Measurements from ENCODE around the gene MAD1L1.

MAD1L1 gene

DNA sequence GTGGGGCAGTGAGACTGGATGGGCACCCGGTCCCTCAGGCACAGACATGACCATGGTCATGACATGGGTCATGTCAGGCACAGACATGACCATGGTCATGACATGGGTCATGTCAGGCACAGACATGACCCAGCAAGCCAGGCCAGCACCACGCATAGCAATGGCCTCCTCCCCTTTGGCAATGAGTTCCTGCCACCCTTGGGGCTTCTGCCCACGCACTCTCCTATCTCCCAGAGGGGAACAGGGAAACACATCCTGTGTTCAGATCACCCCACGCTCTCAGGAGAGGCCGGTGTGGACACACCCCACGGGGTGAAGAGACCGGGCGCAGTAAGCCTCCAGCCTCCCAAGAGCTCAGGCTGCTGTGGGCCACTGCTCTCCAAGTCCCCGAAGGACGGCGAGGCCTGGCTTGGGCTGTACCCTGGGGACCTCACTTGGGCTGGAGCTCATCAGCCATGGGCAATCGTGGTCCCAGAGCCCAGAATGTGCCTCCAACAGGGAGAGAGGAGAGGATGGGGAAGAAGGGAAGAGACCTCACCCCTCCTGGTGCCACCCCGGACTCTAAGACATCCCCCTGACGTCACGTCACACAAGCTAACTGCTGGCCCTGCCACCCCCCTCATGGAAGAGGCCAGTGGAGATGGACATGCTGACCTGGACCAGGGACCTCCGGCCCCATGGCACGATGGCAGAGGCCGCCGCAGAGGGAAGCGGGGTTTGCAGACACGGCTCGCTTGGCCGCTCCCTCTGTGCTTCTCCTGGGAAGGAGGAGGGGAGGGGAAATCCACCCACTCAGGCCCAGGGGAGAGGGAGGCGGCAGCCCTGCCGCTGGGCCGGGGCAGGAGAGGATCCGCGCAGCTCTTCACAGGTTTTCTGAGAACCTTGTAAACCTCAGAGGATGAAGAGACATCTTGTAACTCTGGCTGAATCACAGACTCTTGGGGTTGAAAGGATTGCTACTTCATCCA lies 293.0 kb downstream of the MAD1L1 start:
- in situ Hi-C loops (cut with HindIII; ENCODE audit: low sequenced_read_pairs), result no loop called here
- no peak for DNase-seq (ENCODE audit: low read depth)
- TF ChIP-seq CTCF (IDR thresholded peaks at IDR 0.05; ENCODE audit: low read depth, low read length, missing control alignments), result no peak
- H3K4me3 ChIP-seq (ENCODE audit: low read depth, low read length), result no peak overlapping the region

DNA sequence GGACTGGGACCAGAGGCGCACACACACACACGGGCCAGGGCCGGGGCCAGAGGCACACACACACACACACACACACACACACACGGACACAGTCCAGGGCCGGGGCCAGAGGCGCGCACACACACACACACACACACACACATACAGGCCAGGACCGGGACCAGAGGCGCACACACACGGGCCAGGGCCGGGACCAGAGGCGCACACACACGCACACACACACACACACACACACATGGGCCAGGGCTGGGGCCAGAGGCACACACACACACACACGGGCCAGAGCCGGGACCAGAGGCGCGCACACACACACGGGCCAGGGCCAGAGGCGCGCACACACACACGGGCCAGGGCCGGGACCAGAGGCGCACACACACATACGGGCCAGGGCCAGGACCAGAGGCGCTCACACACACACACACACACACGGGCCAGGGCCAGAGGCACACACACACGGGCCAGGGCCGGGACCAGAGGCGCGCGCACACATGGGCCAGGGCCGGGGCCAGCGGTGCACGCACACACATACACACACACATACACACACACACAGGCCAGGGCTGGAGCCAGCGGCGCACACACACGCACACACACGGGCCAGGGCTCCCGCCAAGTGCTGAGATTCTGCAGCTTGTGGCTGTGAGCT lies 293.8 kb downstream of the MAD1L1 start:
- TF ChIP-seq CTCF (IDR thresholded peaks at IDR 0.05; ENCODE audit: low read depth, low read length, missing control alignments), result no peak
- no peak for DNase-seq (ENCODE audit: low read depth)
- in situ Hi-C loops (cut with HindIII; ENCODE audit: low sequenced_read_pairs), result no loop called here
- H3K4me3 ChIP-seq (ENCODE audit: low read depth, low read length), result no peak overlapping the region

DNA sequence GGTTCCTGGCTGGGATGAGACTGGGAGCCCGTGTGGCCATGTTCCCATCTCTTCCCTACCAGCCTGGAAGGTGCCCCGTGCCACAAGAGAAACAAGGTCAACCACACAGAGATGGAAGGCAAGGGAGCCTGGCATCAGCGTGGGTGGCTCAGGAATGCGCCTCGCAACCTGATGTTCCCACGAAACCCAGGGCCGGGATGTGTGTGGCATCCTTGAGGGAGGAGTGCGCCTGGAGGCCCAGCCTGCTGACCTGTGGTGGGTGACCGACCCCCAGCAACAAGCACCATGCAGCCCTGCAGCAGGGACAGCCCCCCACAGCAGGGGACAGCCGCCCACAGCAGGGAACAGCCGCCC lies 295.5 kb downstream of the MAD1L1 start:
- H3K4me3 ChIP-seq (ENCODE audit: low read depth, low read length), result no peak overlapping the region
- in situ Hi-C loops (cut with HindIII; ENCODE audit: low sequenced_read_pairs), result no loop called here
- TF ChIP-seq CTCF (IDR thresholded peaks at IDR 0.05; ENCODE audit: low read depth, low read length, missing control alignments), result no peak
- no peak for DNase-seq (ENCODE audit: low read depth)

GRCh38 chr7:1936531-1937251 lies 296.1 kb downstream of the MAD1L1 start:
- TF ChIP-seq CTCF (IDR thresholded peaks at IDR 0.05; ENCODE audit: low read depth, low read length, missing control alignments), result no peak
- H3K4me3 ChIP-seq (ENCODE audit: low read depth, low read length), result no peak overlapping the region
- no peak for DNase-seq (ENCODE audit: low read depth)
- in situ Hi-C loops (cut with HindIII; ENCODE audit: low sequenced_read_pairs), result no loop called here

- DNase-seq (ENCODE audit: low read depth), result no peak
- H3K4me3 ChIP-seq (ENCODE audit: low read depth, low read length), result no peak overlapping the region
- TF ChIP-seq CTCF (IDR thresholded peaks at IDR 0.05; ENCODE audit: low read depth, low read length, missing control alignments), result no peak
- in situ Hi-C loops (cut with HindIII; ENCODE audit: low sequenced_read_pairs), result no loop called here
Measured at GRCh38 chr7:1936006-1936310, 296.8 kb downstream of the MAD1L1 start.

DNA sequence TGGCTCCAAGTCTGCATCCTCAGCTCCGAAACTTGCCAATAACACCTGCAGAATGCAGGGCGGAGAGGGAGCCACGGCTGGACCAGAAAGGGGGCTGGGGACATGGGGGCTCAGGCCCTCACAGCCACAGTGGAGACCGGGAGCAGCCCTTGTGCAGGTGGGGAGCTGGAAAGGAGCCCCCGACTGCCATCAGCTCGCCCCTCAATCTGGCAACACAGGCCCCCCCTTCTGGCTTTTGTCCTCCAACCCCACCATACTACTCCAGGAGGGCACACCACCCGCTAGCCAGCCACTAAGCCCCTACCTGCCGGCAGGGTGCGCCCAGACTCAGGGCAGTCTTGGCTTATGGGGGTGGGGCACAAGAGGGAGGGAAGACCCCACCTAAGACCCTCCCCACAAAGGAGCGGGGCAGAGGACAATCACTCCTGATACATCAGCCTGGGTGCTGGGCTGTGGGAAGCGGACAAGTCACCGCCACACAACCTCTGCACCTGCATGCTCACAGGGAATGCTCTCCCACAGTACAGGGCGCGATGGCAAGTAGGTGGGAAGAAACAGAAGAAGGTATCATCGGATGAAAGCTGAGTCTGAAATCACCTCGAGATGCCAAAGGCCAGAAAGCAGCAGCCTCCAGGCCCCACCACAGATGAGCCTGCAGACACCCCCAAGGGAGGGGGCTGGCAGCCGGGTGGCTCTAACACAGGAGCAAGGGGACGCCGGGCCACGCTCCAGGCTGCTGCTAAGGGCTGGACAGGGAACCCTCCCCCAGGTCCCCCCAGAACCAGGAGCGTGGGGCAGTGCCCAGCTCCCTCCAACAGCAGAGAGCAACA lies 297.4 kb downstream of the MAD1L1 start:
- no peak for DNase-seq (ENCODE audit: low read depth)
- H3K4me3 ChIP-seq (ENCODE audit: low read depth, low read length), result no peak overlapping the region
- no peak for TF ChIP-seq CTCF (IDR thresholded peaks at IDR 0.05; ENCODE audit: low read depth, low read length, missing control alignments)
- in situ Hi-C loops (cut with HindIII; ENCODE audit: low sequenced_read_pairs), result no loop called here

Data from astrocyte of the cerebellum (primary cell).